ENCODE results near the gene GPR55. TPM values are rescaled to one million over a fixed set of nuclear protein-coding genes. Genes with fewer than 3 reads are reported as not detected.

The GPR55 gene
- total and polyA plus RNA-seq, 2 of the 8 experiments (the other 6 are each of a cell fraction or from before 2014, with no cell fraction given), result not detected

- ChIA-PET CTCF (ENCODE audit: partially characterized antibody) (interaction anchor here (0.7 to 5.3 kb wide), 7 partner anchors 10 to 92 kb away, joined by 3 to 43 read pairs (median 21); partner anchors contain the start of gene GPR55), POLR2A (ENCODE audit: partially characterized antibody) (interaction anchor here (2.2 kb wide), 1 partner anchor 46 kb away, joined by 6 read pairs; no protein-coding TSS in a partner anchor)
- no peak overlapping the region for H3K23ac ChIP-seq (ENCODE audit: insufficient read length)
- no peak overlapping the region for H2BK20ac ChIP-seq (ENCODE audit: low read length)
- no peaks in the 10 kb centered on the region for H4K20me1 ChIP-seq (replicated peaks in 1 of 2; ENCODE audit: control insufficient read depth in 1 of 2, insufficient read depth in 2 of 2, low read length in 2 of 2)
- no peak overlapping the region for H3K27ac ChIP-seq (ENCODE audit: low read depth, low read length)
- H3K27me3 ChIP-seq (replicated peaks in 1 of 4; ENCODE audit: control insufficient read depth in 3 of 4, extremely low read depth in 1 of 4, insufficient read depth in 3 of 4, low read length in 3 of 4), result no peaks in the 10 kb centered on the region
- no peak overlapping the region for H2BK12ac ChIP-seq (ENCODE audit: low read depth, low read length)
- peaks cover 2% of the 10 kb centered on the region; the same call in 1 of the 2 replicates for H3K23me2 ChIP-seq (ENCODE audit: low read depth, low read length)
- H3K4ac ChIP-seq (replicated peaks; ENCODE audit: insufficient read length, low read depth, low read length), result no peak overlapping the region
- H3K9ac ChIP-seq (replicated peaks in 1 of 4; ENCODE audit: extremely low read depth in 1 of 4, low read depth in 3 of 4, low read length in 3 of 4), result no peak overlapping the region
- no peak overlapping the region for H3K18ac ChIP-seq (ENCODE audit: extremely low read depth, low read length)
- H3K79me1 ChIP-seq (ENCODE audit: low read depth, low read length), result no peaks in the 10 kb centered on the region
- H3K4me1 ChIP-seq (replicated peaks in 1 of 4; ENCODE audit: control insufficient read depth in 3 of 4, insufficient read depth in 4 of 4, low read length in 3 of 4), result no peaks in the 10 kb centered on the region
- no peaks in the 10 kb centered on the region for H3K9me3 ChIP-seq (ENCODE audit: insufficient read depth in 2 of 2, low read depth in 1 of 2, low read length in 1 of 2)
- H3K79me2 ChIP-seq (ENCODE audit: control insufficient read depth in 1 of 2, insufficient read depth in 2 of 2, low read length in 2 of 2), result no peaks in the 10 kb centered on the region
- no peak overlapping the region for H4K5ac ChIP-seq (ENCODE audit: insufficient read length, low read depth, low read length)
- no peak overlapping the region for H3K56ac ChIP-seq (replicated peaks; ENCODE audit: insufficient read length, low read depth, low read length)
- 89% methylated on average over 3 of the region's 3 CpGs; no CpG with 5 or more reads in 1 of the 2 experiments for WGBS, 2 experiments (ENCODE audit: extremely low coverage in 1 of 2, insufficient coverage in 1 of 2, insufficient read length in 1 of 2, insufficient replicate concordance in 2 of 2, low coverage in 1 of 2, low lambda C conversion rate in 2 of 2, missing lambda C conversion rate in 1 of 2)
- no peak overlapping the region for H3K4me3 ChIP-seq (ENCODE audit: extremely low read depth in 1 of 4, insufficient read depth in 2 of 4, low read depth in 3 of 4, low read length in 4 of 4)
- H2BK5ac ChIP-seq (ENCODE audit: low read depth, low read length), result no peak overlapping the region
- FAIRE-seq (no peak), DNase-seq (ENCODE audit: low read depth in 1 of 2, low spot score in 2 of 2) (no peak)
- H2AK5ac ChIP-seq (ENCODE audit: low read depth, low read length), result no peak overlapping the region
- H4K91ac ChIP-seq (replicated peaks; ENCODE audit: insufficient read length, low read length), result peak overlapping the region; percentile 19
- no peaks in the 10 kb centered on the region for H3K36me3 ChIP-seq (ENCODE audit: control insufficient read depth in 2 of 4, insufficient read depth in 4 of 4, low read length in 3 of 4)
- no peak overlapping the region for H2BK120ac ChIP-seq (replicated peaks; ENCODE audit: low read depth, low read length)
- H3K4me2 ChIP-seq (ENCODE audit: insufficient read depth in 1 of 2, low read depth in 2 of 2, low read length in 2 of 2), result no peak overlapping the region
- H4K8ac ChIP-seq (ENCODE audit: extremely low read depth, insufficient read depth, low read length), result no peak overlapping the region
- H2AFZ ChIP-seq (ENCODE audit: low read length), result no peak overlapping the region
- TF ChIP-seq SIX5 (IDR thresholded peaks at IDR 0.05; ENCODE audit: low read depth, low read length) (no peak), JUND (IDR thresholded peaks at IDR 0.05; ENCODE audit: low read length) (no peak), YY1 (IDR thresholded peaks at IDR 0.05; ENCODE audit: low read depth, low read length) (no peak), CTBP2 (IDR thresholded peaks at IDR 0.05; ENCODE audit: borderline replicate concordance, insufficient read depth, insufficient read length, low read length) (no peak), CEBPB (IDR thresholded peaks at IDR 0.05; ENCODE audit: low read depth, low read length) (no peak), HDAC6 (IDR thresholded peaks at IDR 0.05; ENCODE audit: low read depth, low read length) (no peak), KDM1A (IDR thresholded peaks at IDR 0.05; ENCODE audit: borderline replicate concordance, low read length) (no peak), POLR2A (IDR thresholded peaks at IDR 0.05; ENCODE audit: control extremely low read depth in 1 of 2, low read depth in 2 of 2, low read length in 2 of 2) (no peak), POU5F1 (IDR thresholded peaks at IDR 0.05; ENCODE audit: low read depth, low read length) (no peak), CHD1 (IDR thresholded peaks at IDR 0.05; ENCODE audit: low read depth, low read length) (no peak), POLR2AphosphoS5 (IDR thresholded peaks at IDR 0.05; ENCODE audit: low read depth, low read length) (no peak), EGR1 (IDR thresholded peaks at IDR 0.05; ENCODE audit: borderline replicate concordance, low read depth, low read length) (no peak), NANOG (IDR thresholded peaks at IDR 0.05; ENCODE audit: insufficient read depth, low read depth, low read length, poor library complexity, severe bottlenecking) (no peak), SIRT6 (IDR thresholded peaks at IDR 0.05; ENCODE audit: low read length) (no peak), CBX8 (IDR thresholded peaks at IDR 0.05; ENCODE audit: borderline replicate concordance, low read depth, low read length) (no peak)
- 0 out of 2 replicates have a peak overlapping the region, but pooled peaks have one; percentile 51 for H2BK15ac ChIP-seq (ENCODE audit: low read length)
- no peak overlapping the region for H3K14ac ChIP-seq (ENCODE audit: insufficient read length)
These were observed 10.2 kb downstream of the GPR55 start for GRCh38 chr2:230914886-230915285.

All from H1 (cell line).